Fibroblast of pulmonary artery (primary cell): ENCODE results near the gene CLCN4.

Experiments
- DNase-seq: peaks from one replicate; pipeline ENCODE4 v3.0.0-alpha.2; 2010; ENCODE audit warnings: low read depth
- H3K4me3 ChIP-seq: replicated peaks from 2 replicates; pipeline ENCODE4 v1.5.1; 2011; ENCODE audit warnings: low read depth, mild to moderate bottlenecking, control low read depth, low read length, moderate library complexity
- TF ChIP-seq, protein P1 (sequence below): IDR thresholded peaks from 2 replicates; pipeline ENCODE4 v1.5.1; 2011; ENCODE audit warnings: mild to moderate bottlenecking, control low read depth, low read length, inconsistent platforms; ENCODE audit errors: missing control alignments

Gene CLCN4

DNA sequence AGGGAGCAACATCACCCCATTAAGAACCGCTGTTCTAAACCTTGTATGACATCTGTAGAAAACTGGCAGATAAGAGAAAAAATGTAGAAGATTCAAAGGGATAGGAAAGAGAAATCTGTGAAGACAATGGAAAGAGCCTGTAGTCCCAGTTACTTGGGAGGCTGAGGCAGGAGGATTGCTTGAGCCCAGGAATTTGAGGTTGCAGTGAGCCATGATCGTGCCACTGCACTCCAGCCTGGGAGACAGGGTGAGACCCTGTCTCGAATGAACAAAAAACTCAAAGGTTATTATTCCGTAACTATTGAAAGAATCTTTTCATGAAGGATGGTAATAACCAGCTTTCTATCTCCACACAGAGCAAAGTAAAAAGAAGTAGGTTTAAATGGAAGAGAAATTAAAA is 1.6 kb upstream of the CLCN4 start:
- TF ChIP-seq, protein P1, sequence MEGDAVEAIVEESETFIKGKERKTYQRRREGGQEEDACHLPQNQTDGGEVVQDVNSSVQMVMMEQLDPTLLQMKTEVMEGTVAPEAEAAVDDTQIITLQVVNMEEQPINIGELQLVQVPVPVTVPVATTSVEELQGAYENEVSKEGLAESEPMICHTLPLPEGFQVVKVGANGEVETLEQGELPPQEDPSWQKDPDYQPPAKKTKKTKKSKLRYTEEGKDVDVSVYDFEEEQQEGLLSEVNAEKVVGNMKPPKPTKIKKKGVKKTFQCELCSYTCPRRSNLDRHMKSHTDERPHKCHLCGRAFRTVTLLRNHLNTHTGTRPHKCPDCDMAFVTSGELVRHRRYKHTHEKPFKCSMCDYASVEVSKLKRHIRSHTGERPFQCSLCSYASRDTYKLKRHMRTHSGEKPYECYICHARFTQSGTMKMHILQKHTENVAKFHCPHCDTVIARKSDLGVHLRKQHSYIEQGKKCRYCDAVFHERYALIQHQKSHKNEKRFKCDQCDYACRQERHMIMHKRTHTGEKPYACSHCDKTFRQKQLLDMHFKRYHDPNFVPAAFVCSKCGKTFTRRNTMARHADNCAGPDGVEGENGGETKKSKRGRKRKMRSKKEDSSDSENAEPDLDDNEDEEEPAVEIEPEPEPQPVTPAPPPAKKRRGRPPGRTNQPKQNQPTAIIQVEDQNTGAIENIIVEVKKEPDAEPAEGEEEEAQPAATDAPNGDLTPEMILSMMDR = no peak
- DNase-seq = no peak
- no peak overlapping the region for H3K4me3 ChIP-seq

DNA sequence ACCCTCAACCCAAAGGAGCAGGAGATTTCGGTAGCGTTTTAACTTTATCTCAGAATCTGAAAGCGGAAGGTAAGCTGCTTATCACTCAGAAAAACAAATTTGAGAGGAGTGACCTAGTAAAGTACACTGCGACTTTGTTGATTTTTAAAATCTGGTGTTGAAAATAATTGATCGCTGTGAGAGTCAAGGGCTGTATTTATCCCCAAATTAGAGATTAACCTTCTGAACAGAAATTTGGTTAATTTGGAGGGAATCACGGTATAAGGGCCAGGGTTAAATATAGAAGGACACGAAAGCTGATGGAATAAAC is 212 bp downstream of the CLCN4 start:
- peak overlapping the region; percentile 50 for H3K4me3 ChIP-seq
- no peak for DNase-seq
- TF ChIP-seq, protein P1 = no peak

DNA sequence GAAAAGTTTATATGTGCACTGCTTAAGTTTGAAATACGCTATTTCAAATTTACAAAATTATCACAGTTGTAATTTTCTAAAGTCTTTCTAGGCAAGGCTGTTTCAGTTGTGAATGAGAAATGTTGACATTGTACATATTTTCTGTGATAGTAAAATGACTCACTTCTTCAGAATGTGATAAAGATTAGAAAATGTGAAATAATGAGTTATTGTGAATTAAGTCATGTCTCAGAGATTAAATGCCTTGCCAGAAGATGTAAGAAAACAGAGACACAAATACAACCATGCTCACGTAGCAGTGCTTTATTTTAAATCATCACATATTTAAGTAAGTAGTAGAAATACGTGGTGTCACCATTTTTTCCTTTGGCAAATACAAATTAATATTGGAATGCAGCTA is 768 bp downstream of the CLCN4 start:
- peak; percentile 70 for DNase-seq
- TF ChIP-seq, protein P1 = no peak
- peak overlapping the region; percentile 50 for H3K4me3 ChIP-seq

DNA sequence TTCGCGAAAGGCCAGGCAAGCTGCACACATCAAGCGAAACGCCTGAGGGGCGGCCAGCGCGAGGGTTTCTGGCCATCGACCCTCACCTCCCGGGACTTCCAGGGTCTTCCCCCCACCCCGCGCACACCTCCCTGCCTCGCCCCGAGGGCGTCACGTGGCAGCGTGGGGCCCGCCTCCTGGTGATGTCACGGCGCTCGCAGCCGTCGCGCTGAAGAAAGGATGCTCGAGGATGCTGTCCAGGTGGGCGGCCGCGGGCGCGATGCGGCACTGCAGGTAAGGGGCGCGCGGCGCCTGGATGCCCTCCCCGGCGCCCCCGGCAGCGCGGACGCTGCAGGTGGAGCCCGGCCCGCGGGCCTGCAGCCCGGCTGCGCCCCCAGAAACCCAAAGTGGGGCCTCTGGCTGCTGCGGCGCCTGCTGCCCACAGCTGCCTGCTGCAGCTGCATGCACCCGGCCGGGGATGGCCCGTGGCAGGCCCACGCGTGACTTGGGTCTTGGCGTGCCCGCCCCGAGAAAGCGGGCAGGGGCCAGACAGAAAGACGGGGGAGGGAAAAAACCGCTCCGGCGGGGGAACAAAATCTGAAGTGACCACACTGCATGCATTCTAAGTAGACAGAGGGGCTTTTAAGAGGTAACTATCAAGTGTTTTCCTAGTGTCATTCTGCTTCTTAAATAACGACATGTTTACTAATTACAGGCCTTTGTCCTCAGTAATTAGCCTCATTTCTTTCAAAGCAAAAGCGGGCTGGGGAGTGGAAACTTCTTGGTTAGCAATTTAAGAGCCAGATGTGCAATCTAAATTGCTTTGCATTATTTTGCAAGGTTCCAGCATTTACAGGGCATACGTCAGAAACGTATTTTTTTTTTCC is 1.7 kb downstream of the CLCN4 start:
- H3K4me3 ChIP-seq = peak overlapping the region; percentile 47
- no peak for DNase-seq
- TF ChIP-seq, protein P1 = no peak

DNA sequence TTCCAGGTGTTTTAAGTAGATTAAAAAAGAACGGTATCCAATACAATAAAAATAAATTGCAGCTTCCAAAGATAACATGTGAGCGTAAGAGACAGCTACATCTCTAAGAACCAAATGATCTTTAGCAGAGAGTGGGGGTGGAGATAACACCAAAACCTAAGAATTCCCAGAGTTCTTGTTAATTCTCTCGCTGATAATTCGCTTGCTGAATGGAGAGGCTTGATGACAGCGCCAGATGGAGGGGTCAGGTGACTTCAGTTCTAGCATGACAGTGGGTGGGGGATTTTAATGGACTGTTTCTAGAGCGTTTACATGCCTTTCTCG is 2.3 kb downstream of the CLCN4 start:
- H3K4me3 ChIP-seq = no peak overlapping the region
- no peak for DNase-seq
- TF ChIP-seq, protein P1 = no peak

DNA sequence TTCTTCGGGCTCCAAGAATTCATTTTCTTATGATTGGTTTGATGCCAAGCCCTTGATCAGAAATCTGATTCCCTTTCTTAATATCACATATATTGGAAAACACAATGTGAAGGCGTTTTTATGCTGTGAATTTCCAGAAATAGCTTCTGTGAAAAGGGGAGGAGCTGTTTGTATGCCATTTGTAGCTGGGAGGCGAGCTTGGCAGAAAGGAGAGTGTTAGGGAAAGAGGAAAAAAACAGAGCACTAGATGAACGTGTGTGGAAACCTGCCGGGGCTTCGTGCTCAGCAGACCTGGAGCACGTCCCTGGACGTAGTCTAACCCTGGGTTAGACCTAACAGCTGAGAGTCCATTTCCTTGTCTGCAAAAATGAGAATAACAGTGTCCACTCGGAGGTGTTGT is 3.4 kb downstream of the CLCN4 start:
- DNase-seq = no peak
- TF ChIP-seq, protein P1 = no peak
- no peak overlapping the region for H3K4me3 ChIP-seq

DNA sequence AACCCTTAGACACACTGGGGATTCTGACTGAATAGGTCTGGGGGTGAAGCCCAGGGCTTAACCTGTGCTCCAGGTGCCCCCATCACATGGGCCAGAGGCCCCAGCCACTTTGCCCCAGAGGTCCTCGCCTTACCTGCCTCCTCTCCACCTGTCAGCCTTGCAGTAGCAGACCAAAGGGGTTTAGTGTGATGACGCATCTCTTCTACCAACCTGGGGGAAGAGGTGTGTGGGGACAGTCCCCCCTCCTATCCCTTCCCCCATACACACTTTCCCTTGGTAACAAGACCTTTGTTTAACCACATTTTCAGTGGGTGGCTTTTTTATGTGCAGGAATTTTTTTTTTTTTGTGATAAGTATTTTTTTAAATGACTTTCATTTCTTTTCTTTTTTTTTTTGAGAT is 6.3 kb downstream of the CLCN4 start:
- DNase-seq = no peak
- H3K4me3 ChIP-seq = no peak overlapping the region
- TF ChIP-seq, protein P1 = no peak
